ENCODE measurements around the gene CD248. TPM values are rescaled to one million over a fixed set of nuclear protein-coding genes. Genes with fewer than 3 reads are reported as not detected.

CD248 gene
- total RNA-seq, 2 donors from 2014 or later = 43.8 to 54.3 TPM

DNA sequence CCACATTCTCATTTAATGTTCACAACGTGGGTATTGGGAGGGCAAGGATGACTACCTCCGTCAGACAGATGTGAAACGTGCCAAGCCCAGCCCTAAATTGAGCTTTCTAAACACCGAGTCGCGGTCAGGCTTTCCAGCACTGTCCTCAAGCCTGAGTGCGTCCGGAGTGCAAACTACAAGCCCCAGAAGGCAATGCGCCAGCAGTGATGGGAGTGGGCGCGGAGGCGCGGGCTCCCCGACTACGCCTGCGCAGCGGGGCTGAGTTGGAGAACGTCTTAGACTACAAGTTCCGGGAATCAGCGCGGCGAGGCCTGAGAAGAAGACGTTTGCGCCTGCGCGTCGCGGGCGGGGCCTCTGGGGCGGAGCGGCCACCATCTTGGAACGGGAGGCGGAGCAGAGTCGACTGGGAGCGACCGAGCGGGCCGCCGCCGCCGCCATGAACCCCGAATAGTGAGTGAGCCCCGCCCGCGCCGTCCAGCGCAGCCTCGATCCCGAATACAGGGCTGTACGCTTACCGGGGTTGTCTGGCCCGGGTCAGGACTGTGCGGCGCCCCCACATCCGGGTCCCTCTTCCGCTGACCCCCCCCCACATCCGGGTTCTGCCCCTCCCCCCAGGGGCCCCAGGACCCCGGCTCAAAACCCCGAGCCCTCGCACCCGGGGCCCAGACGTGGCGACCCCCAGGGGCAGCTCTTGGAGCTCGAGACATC is 48.4 kb downstream of the CD248 start, which contains the start of gene RAB1B:
Gene RAB1B (plus strand): TSS at position 396 of the 708 bp plus-strand sequence. CDS start 41 bp downstream, at position 437.
- DNase-seq (peak; percentile 100), ATAC-seq (peak; percentile 91 to 92)
- intact Hi-C loops (cut with DNase I) = no loop called here

DNA sequence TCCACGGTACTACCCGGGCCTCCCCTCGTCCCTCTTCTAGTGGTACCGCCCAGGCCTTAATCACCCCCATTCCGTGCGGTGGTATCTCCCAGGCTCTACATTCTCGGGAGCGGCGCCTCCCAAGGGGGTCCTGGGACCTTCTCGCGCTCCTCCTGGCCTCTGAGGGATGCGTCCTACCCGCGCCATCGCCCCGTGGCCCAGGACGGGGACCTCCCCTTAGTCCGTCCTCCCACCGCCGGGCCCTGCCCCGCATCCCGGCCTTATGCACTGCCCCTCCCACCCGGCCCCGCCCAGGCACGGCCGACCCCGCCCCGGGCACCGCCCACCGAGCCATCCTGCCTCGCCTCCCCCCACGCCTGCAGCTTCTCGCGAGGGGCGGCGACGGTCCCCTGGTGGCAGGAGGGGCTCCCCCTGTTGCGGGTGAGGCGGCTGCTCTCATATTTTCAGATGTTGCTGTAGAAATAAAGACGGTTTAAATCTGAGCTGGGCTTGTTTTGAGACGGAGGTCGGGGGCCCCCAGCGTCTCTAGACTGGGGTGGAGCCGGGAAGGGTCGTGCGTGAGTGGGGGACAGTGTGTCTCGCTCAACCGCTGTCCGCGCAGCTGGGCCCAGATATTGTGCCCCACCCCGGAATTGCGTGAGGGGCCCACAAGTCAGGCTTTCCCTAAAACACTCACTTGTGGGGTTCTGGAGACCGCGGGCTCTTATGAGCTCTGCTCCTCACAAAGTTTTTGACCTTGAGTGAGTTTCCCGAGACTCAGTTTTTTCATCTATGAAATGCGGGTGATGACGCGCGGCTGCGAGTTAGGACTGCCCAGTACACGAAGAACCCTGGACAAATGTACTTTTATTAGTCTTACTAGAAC is 49.2 kb downstream of the CD248 start:
- peak; percentile 93 for DNase-seq
- intact Hi-C loops (cut with DNase I) = no loop called here
- ATAC-seq = peak; percentile 87 to 91

DNA sequence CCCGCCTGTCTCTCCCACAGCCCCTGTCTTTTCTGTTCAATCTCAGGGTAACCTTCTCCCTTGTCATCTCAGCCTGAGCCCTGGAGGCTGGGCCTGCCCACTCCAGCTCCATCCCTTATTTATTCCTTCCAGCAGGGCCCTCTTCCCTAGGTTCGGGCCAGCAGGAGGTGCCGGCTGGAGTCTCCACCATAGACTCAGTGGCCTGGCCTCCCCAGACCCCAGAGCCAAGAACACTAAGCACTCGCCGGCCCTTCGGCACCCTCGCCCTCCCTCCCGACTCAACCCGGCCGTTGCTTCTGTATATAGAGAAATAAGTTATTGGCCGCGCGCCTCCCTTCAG is 49.8 kb downstream of the CD248 start:
- ATAC-seq (peak in 1 of 2 donors; percentile 0), DNase-seq (no peak)
- intact Hi-C loops (cut with DNase I) = no loop called here

DNA sequence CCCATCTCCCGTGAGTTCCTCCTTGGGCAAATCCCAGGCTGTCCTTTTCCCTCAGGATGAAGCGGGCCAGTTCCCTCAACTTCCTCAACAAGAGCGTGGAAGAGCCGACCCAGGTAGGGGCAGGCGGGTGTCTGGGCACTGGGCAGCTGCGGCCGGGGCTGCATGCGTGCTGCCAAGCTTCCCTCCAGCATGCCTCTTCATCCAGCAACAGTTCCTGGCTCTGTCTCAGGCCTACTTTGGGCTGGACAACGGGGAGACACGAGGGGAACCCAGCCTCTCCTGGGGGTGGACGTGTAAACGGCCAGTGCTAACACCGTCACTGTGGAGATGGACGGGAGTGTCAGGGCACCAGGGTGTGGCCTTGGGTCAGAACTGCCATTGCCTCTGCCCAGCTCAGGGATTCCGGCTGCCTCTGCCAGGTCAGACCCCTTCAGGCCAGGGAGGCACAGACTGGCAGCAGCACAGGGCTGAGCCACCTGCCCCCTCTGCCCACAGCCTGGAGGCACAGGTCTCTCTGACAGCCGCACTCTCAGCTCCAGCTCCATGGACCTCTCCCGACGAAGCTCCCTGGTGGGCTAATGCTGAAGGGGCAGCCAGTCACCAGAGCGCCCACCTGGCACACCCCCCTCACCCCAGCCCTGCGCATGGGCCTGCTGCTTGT is 50.3 kb downstream of the CD248 start:
- intact Hi-C loops (cut with DNase I) = no loop called here
- ATAC-seq (no peak), DNase-seq (no peak)

DNA sequence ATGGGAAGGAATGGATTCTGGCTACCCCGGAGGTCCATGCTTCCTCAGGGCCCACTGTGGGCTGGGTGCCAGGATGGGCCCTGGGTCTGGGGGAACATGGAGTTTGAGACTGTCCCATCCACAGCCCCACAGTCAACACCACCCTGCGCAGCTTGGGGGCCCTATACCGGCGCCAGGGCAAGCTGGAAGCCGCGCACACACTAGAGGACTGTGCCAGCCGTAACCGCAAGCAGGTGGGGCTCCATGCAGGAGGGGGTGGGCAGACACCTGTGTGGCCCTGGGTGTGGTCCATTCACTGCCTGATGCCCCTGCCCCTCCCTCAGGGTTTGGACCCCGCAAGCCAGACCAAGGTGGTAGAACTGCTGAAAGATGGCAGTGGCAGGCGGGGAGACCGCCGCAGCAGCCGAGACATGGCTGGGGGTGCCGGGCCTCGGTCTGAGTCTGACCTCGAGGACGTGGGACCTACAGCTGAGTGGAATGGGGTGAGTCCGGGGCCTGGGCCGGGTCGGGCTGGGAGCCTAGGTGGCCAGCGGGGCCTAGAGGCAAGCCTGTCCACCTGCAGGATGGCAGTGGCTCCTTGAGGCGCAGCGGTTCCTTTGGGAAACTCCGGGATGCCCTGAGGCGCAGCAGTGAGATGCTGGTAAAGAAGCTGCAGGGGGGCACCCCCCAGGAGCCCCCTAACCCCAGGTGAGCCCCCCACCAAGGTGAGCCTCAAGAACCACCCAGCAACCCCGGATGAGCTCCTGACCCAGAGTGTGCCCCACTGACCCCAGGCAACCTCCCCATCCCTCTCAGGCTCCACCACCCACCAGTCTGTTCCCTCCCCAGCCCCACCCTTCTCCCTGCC is 51.1 kb downstream of the CD248 start:
- intact Hi-C loops (cut with DNase I) = no loop called here
- ATAC-seq = no peak
- DNase-seq = no peak

DNA sequence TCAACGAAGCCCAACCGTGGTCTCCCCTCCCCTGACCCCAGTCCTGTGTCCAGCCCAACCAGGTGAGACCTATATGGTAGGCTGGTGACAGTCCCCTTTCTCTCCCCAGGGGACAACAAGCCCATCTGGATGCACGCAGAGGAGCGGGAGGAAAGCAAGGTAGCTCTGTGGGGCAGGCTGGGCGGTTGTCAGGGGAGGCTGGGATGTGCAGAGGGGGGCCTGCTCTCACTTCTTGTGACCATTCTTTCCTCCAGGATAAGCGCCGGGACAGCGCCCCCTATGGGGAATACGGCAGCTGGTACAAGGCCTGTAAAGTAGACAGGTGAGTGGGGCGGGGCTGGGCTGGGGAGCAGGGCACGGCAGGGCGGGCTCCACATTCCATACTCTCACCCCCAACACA is 51.9 kb downstream of the CD248 start:
- ATAC-seq (no peak), DNase-seq (no peak)
- intact Hi-C loops (cut with DNase I) = no loop called here

Other genes with a start within 250 kb of the CD248 start
- 10 to 100 TPM; 51.6 to 74.4 TPM for gene PACS1, start 246.8 kb downstream of the CD248 start, total RNA-seq
- gene KLC2, start 59.3 kb downstream of the CD248 start, total RNA-seq = 10 to 100 TPM; 25.8 to 32.1 TPM
- gene RAB1B, start 48.4 kb downstream of the CD248 start, total RNA-seq = 100 to 1,000 TPM; 114 to 115 TPM
- gene CNIH2, start 38.9 kb downstream of the CD248 start, total RNA-seq = not detected
- gene YIF1A, start 27.9 kb downstream of the CD248 start, total RNA-seq = 10 to 100 TPM; 53.2 to 81.1 TPM
- gene TMEM151A, start 25.1 kb downstream of the CD248 start, total RNA-seq = 1 to 10 TPM in 1 of 2 donors, under 1 TPM in 1; 0.86 to 1.1 TPM
- 1 to 10 TPM; 2.2 to 4.6 TPM for gene RIN1, start 19.4 kb upstream of the CD248 start, total RNA-seq
- gene BRMS1, start 28.1 kb upstream of the CD248 start, total RNA-seq = 10 to 100 TPM; 14.9 to 19.3 TPM
- 10 to 100 TPM; 37.9 to 41.1 TPM for gene B4GAT1, start 30.6 kb upstream of the CD248 start, total RNA-seq
- gene SLC29A2, start 54.7 kb upstream of the CD248 start, total RNA-seq = 10 to 100 TPM; 15.1 to 16.6 TPM
- gene NPAS4, start 104.0 kb upstream of the CD248 start, total RNA-seq = under 1 TPM; 0.18 to 0.68 TPM
- 10 to 100 TPM; 43.1 to 47.0 TPM for gene MRPL11, start 121.8 kb upstream of the CD248 start, total RNA-seq
- 10 to 100 TPM in 1 of 2 donors, 1 to 10 TPM in 1; 9.1 to 11.0 TPM for gene PELI3, start 149.9 kb upstream of the CD248 start, total RNA-seq
- gene DPP3, start 163.4 kb upstream of the CD248 start, total RNA-seq = 10 to 100 TPM; 18.5 TPM
- 10 to 100 TPM; 18.7 to 18.9 TPM for gene BBS1, start 193.6 kb upstream of the CD248 start, total RNA-seq
- gene ZDHHC24, start 229.0 kb upstream of the CD248 start, total RNA-seq = 1 to 10 TPM; 7.9 to 8.2 TPM
- gene ACTN3, start 229.9 kb upstream of the CD248 start, total RNA-seq = under 1 TPM; 0.10 to 0.15 TPM

All from left cardiac atrium (tissue), 4 donors.